Measurements from ENCODE around the gene ARAF. TPM values are rescaled to one million over a fixed set of nuclear protein-coding genes. Genes with fewer than 3 reads are reported as not detected.
A peak's percentile ranks its signal among the peaks of the same experiment; 100 is the strongest.

ARAF gene
- total and polyA plus RNA-seq, 3 donors from 2014 or later = 29.8 to 44.3 (median 34.4) TPM

DNA sequence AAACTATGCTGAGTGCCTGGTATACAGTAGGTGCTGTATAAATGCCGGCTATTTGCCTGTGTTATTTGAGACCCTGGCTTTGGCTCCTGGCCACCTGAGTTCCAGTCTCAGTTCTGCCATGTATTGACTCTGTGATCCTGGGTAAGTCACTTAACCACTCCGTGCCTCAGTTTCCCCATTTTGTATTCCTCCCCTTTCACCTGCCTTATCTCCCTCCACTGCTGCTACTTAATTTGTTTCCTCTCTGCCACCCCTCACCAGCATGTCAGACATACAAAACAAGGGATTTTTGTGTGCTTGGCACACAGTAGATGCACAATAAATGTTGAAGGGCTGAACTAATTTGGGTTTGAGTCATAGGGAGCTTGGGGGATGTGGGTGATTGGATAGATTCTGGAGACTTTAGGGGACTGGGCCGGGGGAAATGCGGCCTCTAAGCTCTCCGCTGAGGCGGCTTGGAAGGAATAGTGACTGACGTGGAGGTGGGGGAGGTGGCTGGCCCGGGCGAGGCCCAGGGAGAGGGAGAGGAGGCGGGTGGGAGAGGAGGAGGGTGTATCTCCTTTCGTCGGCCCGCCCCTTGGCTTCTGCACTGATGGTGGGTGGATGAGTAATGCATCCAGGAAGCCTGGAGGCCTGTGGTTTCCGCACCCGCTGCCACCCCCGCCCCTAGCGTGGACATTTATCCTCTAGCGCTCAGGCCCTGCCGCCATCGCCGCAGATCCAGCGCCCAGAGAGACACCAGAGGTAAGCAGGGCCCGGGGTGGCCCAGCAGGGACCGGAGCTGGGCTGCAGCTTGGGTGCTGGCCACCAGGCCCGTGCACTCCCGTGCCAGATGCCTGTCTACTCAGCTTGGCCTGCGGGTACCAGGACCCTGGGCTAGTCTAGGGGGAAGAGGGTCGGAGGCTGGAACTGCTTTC, 21.0 kb downstream of the ARAF start, which contains the start of gene TIMP1:
TIMP1 (plus strand) TSS at position 706 of the 917 bp plus-strand sequence. CDS start 980 bp downstream, outside the sequence.
- TF ChIP-seq, protein P1, sequence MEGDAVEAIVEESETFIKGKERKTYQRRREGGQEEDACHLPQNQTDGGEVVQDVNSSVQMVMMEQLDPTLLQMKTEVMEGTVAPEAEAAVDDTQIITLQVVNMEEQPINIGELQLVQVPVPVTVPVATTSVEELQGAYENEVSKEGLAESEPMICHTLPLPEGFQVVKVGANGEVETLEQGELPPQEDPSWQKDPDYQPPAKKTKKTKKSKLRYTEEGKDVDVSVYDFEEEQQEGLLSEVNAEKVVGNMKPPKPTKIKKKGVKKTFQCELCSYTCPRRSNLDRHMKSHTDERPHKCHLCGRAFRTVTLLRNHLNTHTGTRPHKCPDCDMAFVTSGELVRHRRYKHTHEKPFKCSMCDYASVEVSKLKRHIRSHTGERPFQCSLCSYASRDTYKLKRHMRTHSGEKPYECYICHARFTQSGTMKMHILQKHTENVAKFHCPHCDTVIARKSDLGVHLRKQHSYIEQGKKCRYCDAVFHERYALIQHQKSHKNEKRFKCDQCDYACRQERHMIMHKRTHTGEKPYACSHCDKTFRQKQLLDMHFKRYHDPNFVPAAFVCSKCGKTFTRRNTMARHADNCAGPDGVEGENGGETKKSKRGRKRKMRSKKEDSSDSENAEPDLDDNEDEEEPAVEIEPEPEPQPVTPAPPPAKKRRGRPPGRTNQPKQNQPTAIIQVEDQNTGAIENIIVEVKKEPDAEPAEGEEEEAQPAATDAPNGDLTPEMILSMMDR (IDR thresholded peaks at IDR 0.05) = no peak
- no peak for TF ChIP-seq POLR2A (IDR thresholded peaks at IDR 0.05)
- H3K27me3 ChIP-seq = no peaks in the 10 kb centered on the region
- peaks cover 6% of the 10 kb centered on the region for H3K4me1 ChIP-seq
- no peaks in the 10 kb centered on the region for H3K9me3 ChIP-seq
- no peaks in the 10 kb centered on the region for H3K36me3 ChIP-seq (ENCODE audit: low read depth, missing control alignments)
- DNase-seq = peak; percentile 91
- peak within 1 kb of the TSS; percentile 26 to 56 for H3K4me3 ChIP-seq
- WGBS, 2 donors = 18 to 19% methylated on average over 9 to 25 of the region's 28 CpGs
- intact Hi-C loops (cut with DNase I; ENCODE audit: low total_unique reads) = no loop called here
- peak within 1 kb of the TSS; percentile 66 to 77 for H3K27ac ChIP-seq

DNA sequence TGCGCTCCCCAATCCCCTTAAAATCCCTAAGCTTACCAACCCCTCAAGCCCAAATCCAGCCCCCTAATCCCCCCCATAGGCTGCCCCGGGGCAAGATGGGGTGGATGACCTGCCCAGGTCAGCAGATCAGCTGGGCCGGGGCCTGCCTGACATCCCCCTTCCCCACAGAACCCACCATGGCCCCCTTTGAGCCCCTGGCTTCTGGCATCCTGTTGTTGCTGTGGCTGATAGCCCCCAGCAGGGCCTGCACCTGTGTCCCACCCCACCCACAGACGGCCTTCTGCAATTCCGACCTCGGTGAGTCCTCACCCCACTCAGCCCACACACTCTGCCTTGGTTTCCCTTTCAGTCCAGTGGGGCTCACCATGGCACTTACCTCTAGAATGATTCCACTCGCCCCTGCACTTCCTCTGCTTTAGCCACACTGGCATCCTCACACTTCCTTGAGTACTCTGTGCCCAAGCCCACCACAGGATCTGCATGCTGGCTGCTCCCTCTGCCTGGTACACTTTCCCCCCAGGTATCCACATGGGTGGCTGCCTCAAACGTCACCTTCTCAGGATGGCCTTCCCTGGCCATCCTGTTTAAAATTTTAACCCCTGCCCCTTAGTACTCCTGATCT, 22.3 kb downstream of the ARAF start:
- peaks cover 6% of the 10 kb centered on the region for H3K4me1 ChIP-seq
- no peaks in the 10 kb centered on the region for H3K36me3 ChIP-seq (ENCODE audit: low read depth, missing control alignments)
- peak overlapping the region; percentile 66 to 77 for H3K27ac ChIP-seq
- WGBS, 2 donors = 42 to 65% methylated on average over 3 to 8 of the region's 8 CpGs
- no peak for DNase-seq
- intact Hi-C loops (cut with DNase I; ENCODE audit: low total_unique reads) = no loop called here
- H3K27me3 ChIP-seq = no peaks in the 10 kb centered on the region
- H3K4me3 ChIP-seq = no peak overlapping the region
- no peaks in the 10 kb centered on the region for H3K9me3 ChIP-seq
- TF ChIP-seq, protein P1 (IDR thresholded peaks at IDR 0.05) = no peak
- TF ChIP-seq POLR2A (IDR thresholded peaks at IDR 0.05) = no peak

DNA sequence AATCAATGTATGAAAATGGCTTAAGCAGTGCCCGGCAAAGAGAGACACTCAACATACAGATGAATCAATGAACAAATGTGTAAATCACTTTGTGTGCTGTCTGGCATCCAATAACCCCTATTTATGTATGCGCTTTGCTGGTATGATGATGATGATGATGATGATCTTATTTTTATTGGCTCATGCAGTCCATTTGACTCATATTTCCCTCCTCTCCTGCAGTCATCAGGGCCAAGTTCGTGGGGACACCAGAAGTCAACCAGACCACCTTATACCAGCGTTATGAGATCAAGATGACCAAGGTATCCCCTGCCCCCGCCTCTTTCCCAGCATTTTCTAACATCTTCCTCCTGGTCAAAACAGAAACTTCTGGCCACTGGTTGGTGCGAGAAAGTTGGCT, 23.7 kb downstream of the ARAF start:
- Histone ChIP-seq H3K36me3 (ENCODE audit: low read depth, missing control alignments) (no peaks in the 10 kb centered on the region), H3K4me1 (peaks cover 6% of the 10 kb centered on the region), H3K27ac (no peak overlapping the region), H3K9me3 (no peaks in the 10 kb centered on the region), H3K27me3 (no peaks in the 10 kb centered on the region), H3K4me3 (no peak overlapping the region)
- no peak for DNase-seq
- intact Hi-C loops (cut with DNase I; ENCODE audit: low total_unique reads) = no loop called here
- TF ChIP-seq POLR2A (IDR thresholded peaks at IDR 0.05) = no peak
- TF ChIP-seq, protein P1 (IDR thresholded peaks at IDR 0.05) = no peak
- 48 to 78% methylated on average over 3 to 6 of the region's 6 CpGs for WGBS, 2 donors

DNA sequence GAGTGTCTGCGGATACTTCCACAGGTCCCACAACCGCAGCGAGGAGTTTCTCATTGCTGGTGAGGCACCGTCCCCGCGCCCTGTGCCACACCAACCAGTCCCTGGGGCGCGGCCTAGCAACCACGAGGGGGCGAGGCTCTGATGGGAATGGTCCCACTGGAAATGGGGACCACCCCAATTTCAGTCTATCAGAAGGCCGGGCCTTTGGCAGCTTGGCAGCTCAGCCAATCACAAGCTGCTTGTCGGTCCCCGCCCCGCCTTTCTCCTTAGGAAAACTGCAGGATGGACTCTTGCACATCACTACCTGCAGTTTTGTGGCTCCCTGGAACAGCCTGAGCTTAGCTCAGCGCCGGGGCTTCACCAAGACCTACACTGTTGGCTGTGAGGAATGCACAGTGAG, 24.3 kb downstream of the ARAF start:
- no peak for TF ChIP-seq POLR2A (IDR thresholded peaks at IDR 0.05)
- TF ChIP-seq, protein P1 (IDR thresholded peaks at IDR 0.05) = no peak
- no peak overlapping the region for H3K27ac ChIP-seq
- WGBS, 2 donors = 82% methylated on average over 11 of the region's 16 CpGs; no CpG with 5 or more reads in 1 of the 2 donors

More for the DNA sequence above, 24.3 kb downstream of the ARAF start:
- Histone ChIP-seq H3K4me1 (peaks cover 6% of the 10 kb centered on the region), H3K9me3 (no peaks in the 10 kb centered on the region), H3K27me3 (no peaks in the 10 kb centered on the region), H3K4me3 (no peak overlapping the region), H3K36me3 (ENCODE audit: low read depth, missing control alignments) (no peaks in the 10 kb centered on the region)
- no peak for DNase-seq
- intact Hi-C loops (cut with DNase I; ENCODE audit: low total_unique reads) = no loop called here
